ENCODE measurements around the gene SCEL.

DNA sequence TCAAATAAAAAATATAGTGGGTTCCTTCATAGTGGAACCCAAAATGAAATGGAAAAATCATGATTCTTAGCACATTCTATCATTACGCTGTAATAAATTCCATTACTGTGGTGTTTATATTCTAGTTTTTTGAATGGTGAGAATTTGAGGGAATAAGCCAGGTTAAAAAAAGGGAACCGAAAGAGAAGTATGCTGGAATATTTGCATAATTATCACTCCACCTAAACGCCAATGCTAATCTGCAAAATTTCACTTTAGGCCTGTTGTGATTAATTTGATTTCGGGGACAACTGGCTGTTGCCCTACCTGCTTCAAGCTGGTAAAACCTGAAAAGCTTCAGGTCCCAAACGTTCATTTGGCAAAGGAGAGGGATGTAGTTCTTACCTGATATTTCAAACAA lies 32.1 kb upstream of the SCEL start:
- TF ChIP-seq, protein P1, sequence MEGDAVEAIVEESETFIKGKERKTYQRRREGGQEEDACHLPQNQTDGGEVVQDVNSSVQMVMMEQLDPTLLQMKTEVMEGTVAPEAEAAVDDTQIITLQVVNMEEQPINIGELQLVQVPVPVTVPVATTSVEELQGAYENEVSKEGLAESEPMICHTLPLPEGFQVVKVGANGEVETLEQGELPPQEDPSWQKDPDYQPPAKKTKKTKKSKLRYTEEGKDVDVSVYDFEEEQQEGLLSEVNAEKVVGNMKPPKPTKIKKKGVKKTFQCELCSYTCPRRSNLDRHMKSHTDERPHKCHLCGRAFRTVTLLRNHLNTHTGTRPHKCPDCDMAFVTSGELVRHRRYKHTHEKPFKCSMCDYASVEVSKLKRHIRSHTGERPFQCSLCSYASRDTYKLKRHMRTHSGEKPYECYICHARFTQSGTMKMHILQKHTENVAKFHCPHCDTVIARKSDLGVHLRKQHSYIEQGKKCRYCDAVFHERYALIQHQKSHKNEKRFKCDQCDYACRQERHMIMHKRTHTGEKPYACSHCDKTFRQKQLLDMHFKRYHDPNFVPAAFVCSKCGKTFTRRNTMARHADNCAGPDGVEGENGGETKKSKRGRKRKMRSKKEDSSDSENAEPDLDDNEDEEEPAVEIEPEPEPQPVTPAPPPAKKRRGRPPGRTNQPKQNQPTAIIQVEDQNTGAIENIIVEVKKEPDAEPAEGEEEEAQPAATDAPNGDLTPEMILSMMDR (IDR thresholded peaks at IDR 0.05; ENCODE audit: extremely low read depth in 1 of 2, insufficient read depth in 1 of 2, low read depth in 1 of 2, low read length in 2 of 2), result no peak
- TF ChIP-seq MYC (IDR thresholded peaks at IDR 0.05; ENCODE audit: low read depth, low read length) (no peak), POLR2AphosphoS5 (IDR thresholded peaks at IDR 0.05; ENCODE audit: insufficient read depth, low read depth, low read length) (no peak), EZH2 (IDR thresholded peaks at IDR 0.05; ENCODE audit: borderline replicate concordance, low read depth, low read length, severe bottlenecking) (no peak), POLR2A (IDR thresholded peaks at IDR 0.05; ENCODE audit: low read depth, low read length) (no peak), JUN (IDR thresholded peaks at IDR 0.05; ENCODE audit: borderline replicate concordance, insufficient read depth, insufficient read length, low read depth) (no peak)
- TF ChIP-seq, protein P2, sequence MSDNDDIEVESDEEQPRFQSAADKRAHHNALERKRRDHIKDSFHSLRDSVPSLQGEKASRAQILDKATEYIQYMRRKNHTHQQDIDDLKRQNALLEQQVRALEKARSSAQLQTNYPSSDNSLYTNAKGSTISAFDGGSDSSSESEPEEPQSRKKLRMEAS (IDR thresholded peaks at IDR 0.05; ENCODE audit: insufficient read depth, insufficient read length), result no peak

Data from endothelial cell of umbilical vein (primary cell).